ENCODE results near the gene WFDC11.
"Not testable (repeated sequence)": the region's sequence is repeated elsewhere in the genome, so short reads cannot be mapped to it uniquely, and the experiment has no call there.

WFDC11 gene

DNA sequence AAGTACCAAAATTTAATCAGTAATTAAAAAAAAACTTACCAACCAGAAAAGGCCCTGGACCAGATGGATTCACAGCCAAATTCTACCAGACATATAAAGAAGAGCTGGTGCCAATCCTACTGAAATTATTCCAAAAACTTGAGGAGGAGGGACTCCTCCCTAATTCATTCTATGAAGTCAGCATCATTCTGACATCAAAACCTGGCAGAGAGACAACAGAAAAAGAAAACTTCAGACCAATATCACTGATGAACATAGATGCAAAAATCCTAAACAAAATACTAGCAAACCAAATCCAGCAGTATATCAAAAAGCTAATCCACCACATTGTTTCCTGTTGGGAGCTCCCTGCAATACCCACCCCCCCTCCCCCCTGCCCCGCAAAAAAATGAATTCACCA, at the start of gene WFDC11:
WFDC11 (minus strand) TSS at position 101 of the 400 bp plus-strand sequence. CDS start 19,639 bp downstream, outside the sequence.
- no peak for DNase-seq (ENCODE audit: low read depth in 2 of 2, low spot score in 1 of 2)

DNA sequence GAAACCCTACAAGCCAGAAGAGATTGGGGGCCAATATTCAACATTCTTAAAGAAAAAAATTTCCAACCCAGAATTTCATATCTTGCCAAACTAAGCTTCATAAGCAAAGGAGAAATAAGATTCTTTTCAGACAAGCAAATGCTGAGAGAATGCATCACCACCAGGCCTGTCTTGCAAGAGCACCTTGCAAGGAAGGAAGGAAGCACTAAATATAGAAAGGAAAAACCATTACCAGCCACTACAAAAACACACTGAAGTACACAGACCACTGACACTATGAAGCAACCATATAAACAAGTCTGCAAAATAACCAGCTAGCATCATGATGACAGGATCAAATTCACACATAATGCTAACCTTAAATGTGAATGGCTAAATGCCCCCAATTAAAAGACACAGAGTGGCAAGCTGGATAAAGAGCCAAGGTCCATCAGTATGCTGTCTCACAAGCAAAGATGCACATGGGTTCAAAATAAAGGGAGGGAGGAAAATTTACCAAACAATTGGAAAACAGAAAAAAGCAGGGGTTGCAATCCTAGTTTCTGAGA, 46.2 kb upstream of the WFDC11 start:
- not testable (repeated sequence) for DNase-seq (ENCODE audit: low read depth in 2 of 2, low spot score in 1 of 2)

- no peak for DNase-seq (ENCODE audit: low read depth in 2 of 2, low spot score in 1 of 2)
Observed at GRCh38 chr20:45704969-45705637, 35.1 kb upstream of the WFDC11 start, which contains the start of gene WFDC10B. TSS of gene WFDC10B (minus strand) at chr20:45705019. CDS start at chr20:45685992, 19,027 bp downstream.

GRCh38 chr20:45701873-45702272, 31.8 kb upstream of the WFDC11 start, which contains the start of gene WFDC13:
TSS of gene WFDC13 (plus strand) at chr20:45702038. CDS start at chr20:45702124, 86 bp downstream.
- DNase-seq (ENCODE audit: low read depth in 2 of 2, low spot score in 1 of 2) = no peak

- no peak for DNase-seq (ENCODE audit: low read depth in 2 of 2, low spot score in 1 of 2)
Observed at GRCh38 chr20:45701104-45701503, 31.1 kb upstream of the WFDC11 start.

DNA sequence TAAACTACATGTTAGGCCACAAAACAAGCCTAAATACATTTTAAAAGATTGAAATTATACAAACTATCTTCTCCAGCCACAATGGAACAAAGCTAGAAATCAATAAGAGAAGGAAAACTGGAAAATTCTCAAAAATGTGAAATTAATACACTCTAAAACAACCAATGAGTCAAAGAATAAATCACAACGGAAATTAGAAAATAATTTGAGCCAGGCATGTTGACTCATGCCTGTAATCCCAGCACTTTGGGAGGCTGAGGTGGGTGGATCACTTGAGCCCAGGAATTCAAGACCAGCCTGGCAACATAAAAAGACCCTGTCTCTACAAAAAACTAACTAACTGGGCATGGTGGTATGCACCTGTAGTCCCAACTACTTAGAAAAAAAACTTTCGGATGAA, 25.5 kb upstream of the WFDC11 start:
- DNase-seq (ENCODE audit: low read depth in 2 of 2, low spot score in 1 of 2) = no peak

DNA sequence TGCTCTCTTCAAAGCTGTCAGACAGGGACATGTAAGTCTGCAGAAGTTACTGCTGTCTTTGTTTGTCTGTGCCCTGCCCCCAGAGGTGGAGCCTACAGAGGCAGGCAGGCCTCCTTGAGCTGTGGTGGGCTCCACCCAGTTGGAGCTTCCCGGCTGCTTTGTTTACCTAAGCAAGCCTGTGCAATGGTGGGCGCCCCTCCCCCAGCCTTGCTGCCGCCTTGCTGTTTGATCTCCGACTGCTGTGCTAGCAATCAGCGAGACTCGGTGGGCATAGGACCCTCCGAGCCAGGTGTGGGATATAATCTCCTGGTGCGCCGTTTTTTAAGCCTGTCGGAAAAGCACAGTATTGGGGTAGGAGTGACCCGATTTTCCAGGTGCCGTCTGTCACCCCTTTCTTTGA, 23.3 kb upstream of the WFDC11 start:
- DNase-seq (ENCODE audit: low read depth in 2 of 2, low spot score in 1 of 2) = not testable (repeated sequence)

GRCh38 chr20:45685896-45686295, 15.9 kb upstream of the WFDC11 start:
- no peak for DNase-seq (ENCODE audit: low read depth in 2 of 2, low spot score in 1 of 2)

DNA sequence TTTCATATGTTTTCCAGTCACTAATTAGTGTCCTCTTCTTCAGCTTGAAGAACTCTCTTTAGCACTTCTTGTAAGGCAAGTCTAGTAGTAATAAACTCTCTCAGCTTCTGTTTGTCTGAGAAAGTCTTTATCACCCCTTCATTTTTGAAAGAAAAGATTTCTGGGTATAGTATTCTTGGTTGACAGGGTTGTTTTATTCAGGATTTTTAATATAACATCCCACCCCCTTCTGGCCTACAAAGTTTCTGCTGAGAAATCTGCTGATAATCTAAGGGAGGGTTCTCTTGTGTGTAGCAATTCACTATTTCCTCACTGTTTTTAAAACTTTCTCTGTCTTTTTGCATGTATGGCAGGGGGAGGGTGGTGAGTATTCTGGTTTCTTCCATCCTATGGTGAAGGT, 9.6 kb upstream of the WFDC11 start:
- DNase-seq (ENCODE audit: low read depth in 2 of 2, low spot score in 1 of 2) = no peak

- DNase-seq (ENCODE audit: low read depth in 2 of 2, low spot score in 1 of 2) = no peak
Observed at GRCh38 chr20:45672765-45673164, 2.7 kb upstream of the WFDC11 start.

DNA sequence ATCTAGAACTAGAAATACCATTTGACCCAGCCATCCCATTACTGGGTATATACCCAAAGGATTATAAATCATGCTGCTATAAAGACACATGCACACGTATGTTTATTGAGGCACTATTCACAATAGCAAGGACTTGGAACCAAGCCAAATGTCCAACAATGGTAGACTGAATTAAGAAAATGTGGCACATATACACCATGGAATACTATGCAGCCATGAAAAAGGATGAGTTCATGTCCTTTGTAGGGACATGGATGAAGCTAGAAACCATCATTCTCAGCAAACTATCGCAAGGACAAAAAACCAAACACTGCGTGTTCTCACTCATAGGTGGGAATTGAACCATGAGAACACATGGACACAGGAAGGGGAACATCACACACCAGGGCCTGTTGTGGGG, 13.0 kb downstream of the WFDC11 start:
- DNase-seq (ENCODE audit: low read depth in 2 of 2, low spot score in 1 of 2) = not testable (repeated sequence)

GRCh38 chr20:45651726-45652125, 18.3 kb downstream of the WFDC11 start:
- not testable (repeated sequence) for DNase-seq (ENCODE audit: low read depth in 2 of 2, low spot score in 1 of 2)

DNA sequence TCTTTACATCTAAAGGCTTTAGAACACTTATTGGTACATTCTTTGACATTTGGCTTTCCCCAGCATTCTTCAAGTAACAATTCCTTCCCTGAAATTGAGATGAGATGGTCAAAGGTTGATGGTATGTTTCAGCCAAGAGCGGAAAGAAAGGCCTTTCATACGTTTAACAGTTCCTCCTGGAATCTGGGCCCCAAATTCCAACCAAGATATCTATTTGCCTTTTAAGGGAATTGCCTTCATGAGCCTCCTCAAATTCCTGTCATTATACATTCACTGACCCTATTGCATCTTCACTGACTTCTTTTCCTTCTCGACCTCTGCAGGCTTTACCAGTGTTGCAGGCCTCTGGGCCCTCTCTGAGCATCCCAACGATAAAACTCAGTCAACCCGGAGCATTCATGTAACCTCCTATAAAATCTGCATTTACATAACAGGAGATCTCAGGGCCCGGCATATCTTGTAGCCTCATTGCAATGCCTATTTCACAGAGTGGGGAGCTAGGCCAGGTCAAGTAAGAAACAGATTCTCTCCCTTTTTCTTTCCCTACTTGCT, 20.7 kb downstream of the WFDC11 start:
- no peak for DNase-seq (ENCODE audit: low read depth in 2 of 2, low spot score in 1 of 2)

DNA sequence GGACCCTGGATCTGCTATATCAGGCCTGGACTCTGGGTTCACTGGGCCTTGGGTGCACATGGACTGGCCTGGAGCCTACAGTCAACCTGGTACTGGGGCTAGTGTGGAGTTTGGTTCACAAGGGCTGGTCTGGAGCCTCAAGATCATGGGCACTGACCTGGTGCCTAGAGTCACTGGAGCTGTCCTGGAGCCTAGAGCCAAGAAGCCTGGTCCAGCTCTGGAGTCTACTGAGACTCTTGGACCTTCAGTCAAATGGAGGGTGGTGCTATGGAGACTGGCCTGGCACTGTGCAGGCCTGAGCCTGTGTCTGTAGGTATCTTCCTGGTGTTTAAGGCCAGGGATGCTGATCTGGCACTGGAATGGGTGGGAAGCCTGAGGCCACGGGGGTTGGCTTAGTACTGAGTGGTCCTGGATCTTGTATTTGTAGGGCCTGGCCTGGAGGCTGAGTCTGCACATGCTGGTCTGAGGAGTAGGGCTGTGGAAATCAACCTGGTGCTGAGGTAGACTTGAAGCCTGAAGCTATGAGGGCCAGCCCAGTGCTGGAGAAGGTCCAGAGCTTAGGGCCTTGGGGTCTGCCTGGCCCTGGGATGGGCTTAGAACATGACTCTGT, 22.5 kb downstream of the WFDC11 start:
- DNase-seq (ENCODE audit: low read depth in 2 of 2, low spot score in 1 of 2) = no peak

GRCh38 chr20:45646875-45647274, 23.2 kb downstream of the WFDC11 start:
- no peak for DNase-seq (ENCODE audit: low read depth in 2 of 2, low spot score in 1 of 2)

GRCh38 chr20:45645869-45646268, 24.2 kb downstream of the WFDC11 start:
- not testable (repeated sequence) for DNase-seq (ENCODE audit: low read depth in 2 of 2, low spot score in 1 of 2)

GRCh38 chr20:45641076-45641475, 29.0 kb downstream of the WFDC11 start:
- not testable (repeated sequence) for DNase-seq (ENCODE audit: low read depth in 2 of 2, low spot score in 1 of 2)

GRCh38 chr20:45639687-45640086, 30.4 kb downstream of the WFDC11 start:
- no peak for DNase-seq (ENCODE audit: low read depth in 2 of 2, low spot score in 1 of 2)

DNA sequence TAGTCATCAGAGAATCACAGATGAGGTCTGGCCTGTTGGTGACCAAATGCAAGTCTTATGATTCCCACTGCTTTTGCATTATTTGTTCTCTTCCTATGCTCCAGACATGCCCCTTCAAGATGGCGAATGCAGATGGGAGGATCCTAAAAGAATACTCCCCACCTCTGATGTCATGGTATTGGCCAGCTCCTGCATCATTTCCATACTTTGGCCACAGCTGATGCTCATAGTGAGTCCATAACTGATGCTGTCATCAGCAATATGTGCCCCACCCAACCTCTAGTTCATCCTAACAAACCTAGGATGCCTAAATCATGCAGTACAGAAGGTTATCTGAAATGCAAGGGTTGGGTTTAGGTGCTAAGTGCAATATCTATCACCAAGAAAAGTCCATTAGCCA, 33.5 kb downstream of the WFDC11 start:
- DNase-seq (ENCODE audit: low read depth in 2 of 2, low spot score in 1 of 2) = no peak

DNA sequence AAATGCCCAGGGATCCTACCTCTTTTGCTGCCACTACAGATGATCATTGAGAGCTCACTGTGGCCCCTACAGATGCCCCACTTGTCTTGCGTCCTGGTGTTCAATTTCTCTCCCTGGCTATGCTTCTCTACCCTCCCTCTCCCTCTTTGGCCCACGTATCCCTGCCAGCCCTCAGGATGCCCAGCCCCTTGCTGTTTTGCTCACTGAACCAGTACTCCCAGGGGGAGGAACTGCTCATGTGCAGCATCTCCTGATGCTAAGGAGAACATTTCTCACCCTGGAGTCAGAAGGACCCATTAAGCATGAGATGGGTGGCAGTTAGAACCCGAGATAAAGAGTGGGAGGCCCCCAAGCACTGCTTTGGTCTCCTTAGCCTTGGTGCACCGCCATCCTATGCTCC, 38.9 kb downstream of the WFDC11 start, which contains the start of gene WFDC9:
WFDC9 (minus strand) TSS at position 101 of the 400 bp plus-strand sequence. CDS start 21,103 bp downstream, outside the sequence.
- no peak for DNase-seq (ENCODE audit: low read depth in 2 of 2, low spot score in 1 of 2)

- no peak for DNase-seq (ENCODE audit: low read depth in 2 of 2, low spot score in 1 of 2)
Observed at GRCh38 chr20:45630371-45630770, 39.7 kb downstream of the WFDC11 start.

All from stimulated activated CD8-positive, alpha-beta memory T cell treated with anti-CD3 and anti-CD28 coated beads, Interleukin-4, amount 100 ng/mL, for 4 hours (primary cell).